Activated CD4-positive, alpha-beta memory T cell treated with anti-CD3 and anti-CD28 coated beads, Interleukin-2, amount 10 ng/mL, durations not matched to agents 7 days and 5 days (primary cell): ENCODE measurements around the gene CASP12. TPM values are rescaled to one million over a fixed set of nuclear protein-coding genes. Genes with fewer than 3 reads are reported as not detected.

Source experiments
- CTCF ChIA-PET: fragments of 350-600 bp; sonication (Branson Sonifier 250); formaldehyde crosslinking; loops from one replicate; lab custom pipeline; 2021; ENCODE audit warnings: antibody characterized with exemption, inconsistent platforms; lab: Charles Lee
- POLR2A ChIA-PET: fragments of 350-600 bp; sonication (Branson Sonifier 250); formaldehyde crosslinking; loops from one replicate; lab custom pipeline; 2021; ENCODE audit warnings: antibody characterized with exemption; lab: Charles Lee
- DNase-seq: peaks from one replicate; pipeline ENCODE4 v3.0.0-alpha.2; 2020
- H3K27ac Mint-ChIP-seq: one replicate; pipeline ENCODE4 v1.8.0; 2021; ENCODE audit warnings: mild to moderate bottlenecking, mixed read lengths
- H3K27me3 Mint-ChIP-seq: one replicate; pipeline ENCODE4 v1.8.0; 2021; ENCODE audit warnings: mixed read lengths
- H3K36me3 Mint-ChIP-seq: one replicate; pipeline ENCODE4 v1.8.0; 2021; ENCODE audit warnings: low read depth, mixed read lengths
- H3K4me1 Mint-ChIP-seq: one replicate; pipeline ENCODE4 v1.8.0; 2021; ENCODE audit warnings: mixed read lengths
- H3K4me3 Mint-ChIP-seq: one replicate; pipeline ENCODE4 v1.8.0; 2021; ENCODE audit warnings: mild to moderate bottlenecking, mixed read lengths
- H3K9me3 Mint-ChIP-seq: one replicate; pipeline ENCODE4 v1.8.0; 2021; ENCODE audit warnings: mixed read lengths
- total RNA-seq, 2 experiments: library from RNA; stranded (reverse); gene quantifications; one replicate each; pipeline ENCODE4 v1.2.3, GENCODE V29; 2021

The CASP12 gene
- total RNA-seq, 2 experiments from 2014 or later, result 0.50 to 0.83 TPM

DNA sequence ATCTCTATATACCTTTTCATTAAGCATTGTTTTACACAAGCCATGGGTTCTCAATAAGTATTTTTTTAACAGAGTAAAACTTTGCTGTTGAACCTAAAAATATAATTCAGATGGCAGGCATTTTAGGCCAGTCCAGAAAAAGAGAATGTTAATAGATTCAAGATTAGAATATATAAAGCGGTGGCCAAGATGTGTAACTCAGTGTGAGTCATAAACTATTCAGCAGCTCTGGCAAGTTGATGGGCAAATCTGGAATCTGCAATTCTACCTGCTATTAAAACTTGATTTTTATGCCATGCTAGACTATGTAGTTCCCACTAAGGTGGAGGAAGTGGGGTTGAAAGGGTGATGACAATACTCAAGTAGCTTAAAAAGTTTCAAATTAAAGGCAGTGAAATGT, 45.4 kb downstream of the CASP12 start:
- Mint-ChIP-seq H3K4me3 (no peak overlapping the region), H3K27ac (no peak overlapping the region), H3K27me3 (no peaks in the 10 kb centered on the region), H3K4me1 (no peaks in the 10 kb centered on the region), H3K36me3 (no peaks in the 10 kb centered on the region), H3K9me3 (no peaks in the 10 kb centered on the region)
- POLR2A ChIA-PET, result no interaction called here
- no peak for DNase-seq
- CTCF ChIA-PET, result no interaction called here

DNA sequence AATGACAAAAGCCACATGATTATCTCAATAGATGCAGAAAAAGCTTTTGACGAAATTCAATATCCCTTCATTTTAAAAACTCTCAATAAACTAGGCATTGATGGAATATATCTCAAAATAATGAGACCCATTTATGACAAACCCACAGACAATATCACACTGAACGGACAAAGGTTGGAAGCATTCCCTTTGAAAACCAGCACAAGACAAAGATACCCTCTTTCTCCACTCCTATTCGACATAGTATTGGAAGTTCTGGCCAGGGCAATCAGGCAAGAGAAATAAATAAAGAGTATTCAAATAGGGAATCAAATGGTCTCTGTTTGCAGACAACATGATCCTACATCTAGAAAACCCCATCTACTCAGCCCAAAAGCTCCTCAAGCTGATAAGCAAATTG, 52.0 kb downstream of the CASP12 start:
- Mint-ChIP-seq H3K27me3 (no peaks in the 10 kb centered on the region), H3K36me3 (peaks cover 2% of the 10 kb centered on the region), H3K4me3 (no peak overlapping the region), H3K27ac (no peak overlapping the region), H3K4me1 (no peaks in the 10 kb centered on the region), H3K9me3 (no peaks in the 10 kb centered on the region)
- ChIA-PET CTCF (no interaction called here), POLR2A (no interaction called here)
- DNase-seq, result no peak

DNA sequence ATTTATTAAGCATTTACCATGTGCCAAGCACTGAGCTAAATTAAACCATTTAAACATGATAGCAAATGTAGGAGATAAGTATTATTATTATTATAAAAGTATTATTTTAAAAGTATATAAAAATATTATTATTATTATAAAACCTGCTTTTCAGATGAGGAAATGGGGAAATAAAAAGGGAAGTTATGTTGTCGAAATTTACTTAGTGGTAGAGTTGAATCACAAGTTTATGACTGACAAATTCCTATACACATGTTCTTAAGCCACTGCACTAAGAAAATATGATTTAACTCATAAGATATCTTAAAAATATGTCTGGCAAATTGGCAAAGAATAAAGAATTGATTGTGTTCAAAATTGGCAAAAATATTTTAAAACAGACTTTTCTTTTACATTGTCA, 53.8 kb downstream of the CASP12 start:
- Mint-ChIP-seq H3K9me3 (no peaks in the 10 kb centered on the region), H3K36me3 (peaks cover 2% of the 10 kb centered on the region), H3K27me3 (no peaks in the 10 kb centered on the region), H3K27ac (no peak overlapping the region), H3K4me1 (no peaks in the 10 kb centered on the region), H3K4me3 (no peak overlapping the region)
- POLR2A ChIA-PET, result no interaction called here
- CTCF ChIA-PET, result no interaction called here
- no peak for DNase-seq

DNA sequence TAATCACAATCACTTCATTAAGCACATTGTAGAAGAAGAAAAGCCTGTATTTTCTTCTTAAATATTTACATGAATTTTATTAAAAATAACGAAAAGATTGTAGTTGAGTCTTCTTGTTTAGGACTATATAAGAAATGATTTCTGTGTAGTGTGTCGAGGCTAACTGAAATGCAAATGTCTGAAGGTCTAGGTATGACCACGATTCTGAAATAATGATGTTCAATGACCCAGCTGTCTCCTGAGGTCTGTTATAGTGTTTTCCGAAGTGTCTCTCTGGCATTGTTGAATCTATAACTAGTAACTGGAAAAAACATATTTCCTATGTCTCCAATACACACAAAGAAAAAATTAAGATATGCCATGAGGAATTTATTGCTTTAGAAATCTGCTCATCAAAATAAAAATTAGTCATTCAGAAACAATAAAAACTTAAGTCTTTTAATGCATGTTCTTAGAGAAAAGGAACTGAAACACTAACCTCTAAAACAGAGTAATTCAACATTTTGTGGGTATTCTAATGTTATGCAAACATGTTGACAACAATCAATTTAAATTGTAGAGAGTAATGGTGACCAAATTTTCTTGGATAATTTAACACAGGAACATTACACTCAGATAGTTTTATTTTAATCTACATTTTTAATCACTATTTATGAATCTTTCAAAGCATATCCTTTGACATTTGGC, 55.0 kb downstream of the CASP12 start:
- Mint-ChIP-seq H3K9me3 (peaks cover 5% of the 10 kb centered on the region), H3K27me3 (no peaks in the 10 kb centered on the region), H3K4me3 (no peak overlapping the region), H3K4me1 (no peaks in the 10 kb centered on the region), H3K36me3 (peaks cover 7% of the 10 kb centered on the region), H3K27ac (no peak overlapping the region)
- POLR2A ChIA-PET, result no interaction called here
- CTCF ChIA-PET, result no interaction called here
- no peak for DNase-seq

DNA sequence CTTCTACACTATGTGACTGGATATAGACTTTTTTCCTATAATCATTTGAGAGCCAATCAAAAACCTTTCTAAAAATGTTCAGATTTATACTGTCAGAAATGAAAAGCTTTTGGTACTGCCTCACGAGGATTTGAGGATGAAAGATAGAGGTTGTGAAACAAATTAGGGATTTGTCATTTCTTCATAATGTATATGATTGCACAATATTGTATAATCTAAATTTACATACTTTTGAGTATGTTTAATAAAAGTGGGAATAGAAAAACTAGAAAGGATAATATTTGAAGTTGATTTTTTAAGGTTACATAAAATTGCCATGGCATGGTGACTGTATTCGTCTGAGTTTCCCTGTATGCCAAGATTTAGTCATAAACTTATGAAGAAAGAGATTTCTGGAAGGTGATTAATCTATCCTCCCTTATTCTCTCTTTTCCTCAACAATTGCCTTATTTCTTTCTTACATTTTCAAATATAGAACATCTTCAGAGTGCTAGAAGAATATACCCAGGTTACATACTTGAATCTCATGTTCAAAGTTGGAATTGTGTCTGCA, 56.2 kb downstream of the CASP12 start:
- ChIA-PET POLR2A (no interaction called here), CTCF (no interaction called here)
- H3K4me3 Mint-ChIP-seq, result no peak overlapping the region

DNA sequence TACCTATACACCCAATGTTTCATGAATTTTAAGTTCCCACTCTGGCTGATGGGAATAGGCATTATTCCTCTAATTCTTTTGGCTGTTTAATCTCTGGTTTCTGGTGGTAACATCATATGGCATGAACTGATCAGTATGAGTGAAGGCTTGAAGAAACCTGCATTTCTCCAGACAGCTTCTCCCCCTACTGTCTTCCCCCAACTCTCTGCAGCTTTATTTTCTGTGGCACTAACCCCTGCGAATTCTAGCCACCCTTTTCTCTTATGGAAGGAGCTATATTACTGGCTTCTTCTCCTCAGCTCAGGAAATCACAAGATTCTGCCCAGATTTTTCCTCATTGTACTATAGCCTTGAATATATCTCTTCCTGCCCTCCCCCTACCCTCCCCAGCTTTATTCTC, 57.1 kb downstream of the CASP12 start:
- H3K27ac Mint-ChIP-seq, result no peak overlapping the region
- peaks cover 5% of the 10 kb centered on the region for H3K36me3 Mint-ChIP-seq
- no peak overlapping the region for H3K4me3 Mint-ChIP-seq
- no peaks in the 10 kb centered on the region for H3K27me3 Mint-ChIP-seq
- no peak for DNase-seq
- CTCF ChIA-PET, result no interaction called here
- no peaks in the 10 kb centered on the region for H3K4me1 Mint-ChIP-seq
- H3K9me3 Mint-ChIP-seq, result peaks cover 5% of the 10 kb centered on the region
- POLR2A ChIA-PET, result no interaction called here

More for the DNA sequence above, 56.2 kb downstream of the CASP12 start:
- H3K27ac Mint-ChIP-seq, result no peak overlapping the region
- H3K27me3 Mint-ChIP-seq, result no peaks in the 10 kb centered on the region
- H3K36me3 Mint-ChIP-seq, result peaks cover 5% of the 10 kb centered on the region
- H3K9me3 Mint-ChIP-seq, result peaks cover 5% of the 10 kb centered on the region
- no peaks in the 10 kb centered on the region for H3K4me1 Mint-ChIP-seq
- DNase-seq, result no peak

DNA sequence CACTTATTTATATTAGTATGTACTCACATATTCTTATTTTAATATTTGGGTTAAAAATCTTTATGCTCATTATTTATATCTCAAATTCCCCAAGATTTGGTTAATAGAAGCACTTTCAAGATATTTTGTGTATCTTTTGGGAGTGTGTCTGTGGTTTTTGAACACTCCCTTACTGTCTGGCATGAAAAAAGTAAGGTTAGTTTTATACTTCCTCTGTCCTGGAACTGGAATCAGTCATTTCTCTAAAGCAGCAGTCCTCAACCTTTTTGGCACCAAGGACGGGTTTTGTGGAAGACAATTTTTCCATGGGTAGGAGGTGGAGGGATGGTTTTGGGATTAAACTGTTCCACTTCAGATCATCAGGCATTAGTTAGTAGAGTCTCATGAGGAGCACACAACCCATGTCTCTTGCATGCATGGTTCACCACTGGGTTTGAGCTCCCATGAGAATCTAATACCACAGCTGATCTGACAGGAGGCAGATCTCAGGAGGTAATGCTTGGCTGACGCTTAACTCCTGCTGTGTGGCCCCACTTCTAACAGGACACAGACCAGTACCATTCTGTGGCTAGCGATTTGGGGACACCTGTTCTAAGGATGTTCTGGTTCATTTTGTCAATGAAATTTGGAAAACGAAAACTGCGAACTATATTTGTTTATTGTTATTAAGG, 60.2 kb downstream of the CASP12 start:
- Mint-ChIP-seq H3K4me1 (no peaks in the 10 kb centered on the region), H3K27ac (no peak overlapping the region), H3K4me3 (no peak overlapping the region), H3K9me3 (peaks cover 6% of the 10 kb centered on the region), H3K27me3 (no peaks in the 10 kb centered on the region), H3K36me3 (peaks cover 5% of the 10 kb centered on the region)
- DNase-seq, result no peak
- ChIA-PET CTCF (no interaction called here), POLR2A (no interaction called here)

DNA sequence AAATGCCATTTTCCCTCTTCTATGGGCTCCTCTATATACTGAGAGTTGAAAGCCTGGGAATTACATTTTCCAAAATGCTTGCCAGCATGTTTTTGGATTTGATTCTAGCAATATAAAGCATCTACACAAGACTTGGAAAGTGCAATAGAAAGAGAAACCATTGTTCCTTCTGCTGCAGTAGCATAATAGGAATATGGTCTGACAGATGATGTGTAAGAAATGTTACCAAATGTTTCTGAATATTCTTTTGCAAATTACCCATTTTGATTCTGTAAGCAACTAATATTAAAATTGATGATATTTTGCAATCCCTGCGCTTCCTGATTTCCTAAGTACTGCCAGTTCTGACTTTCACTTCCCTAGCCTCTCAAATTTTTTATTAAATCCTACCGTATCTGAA, 61.6 kb downstream of the CASP12 start:
- H3K4me3 Mint-ChIP-seq, result no peak overlapping the region
- ChIA-PET CTCF (interaction anchor here (1.5 kb wide), 1 partner anchor 11 kb away, joined by 3 read pairs; no protein-coding TSS in a partner anchor), POLR2A (no interaction called here)
- H3K27ac Mint-ChIP-seq, result no peak overlapping the region
- H3K4me1 Mint-ChIP-seq, result no peaks in the 10 kb centered on the region
- peaks cover 5% of the 10 kb centered on the region for H3K36me3 Mint-ChIP-seq
- no peak for DNase-seq
- H3K27me3 Mint-ChIP-seq, result no peaks in the 10 kb centered on the region
- H3K9me3 Mint-ChIP-seq, result peaks cover 8% of the 10 kb centered on the region

Other genes with a start within 250 kb of the CASP12 start
- gene CASP4, start 70.1 kb upstream of the CASP12 start, total RNA-seq, result 100 to 1,000 TPM; 138 TPM
- gene CASP5, start 124.7 kb upstream of the CASP12 start, total RNA-seq, result under 1 TPM in 1 of 2 experiments, not detected in 1; 0.30 TPM
- gene CASP1, start 136.7 kb upstream of the CASP12 start, total RNA-seq, result 100 to 1,000 TPM; 130 to 132 TPM
- gene CARD16, start 146.9 kb upstream of the CASP12 start, total RNA-seq, result 100 to 1,000 TPM in 1 of 2 experiments, 10 to 100 TPM in 1; 98.1 to 101 TPM
- gene CARD18, start 241.3 kb upstream of the CASP12 start, total RNA-seq, result not detected